ENCODE data around the gene SEMA3B. TPM values are rescaled to one million over a fixed set of nuclear protein-coding genes. Genes with fewer than 3 reads are reported as not detected.

SEMA3B gene
- total RNA-seq = 96.1 TPM
- polyA plus RNA-seq (ENCODE audit: insufficient read depth, low read depth, low replicate concordance) = 99.9 TPM
- long read RNA-seq, donor 1, partial matches to known transcripts = 8 of 13 reads
- long read RNA-seq, donor 1, other reads (novel, unspliced or antisense) = 0 of 13 reads
- long read RNA-seq, donor 2 = 0 reads
- long read RNA-seq, donor 3, partial matches to known transcripts = 0 of 9 reads
- long read RNA-seq, donor 3, other reads (novel, unspliced or antisense) = 0 of 9 reads
- long read RNA-seq, donor 4, transcript SEMA3B-213 (18 exons, 2,925 nt) = major isoform, 8 of 15 reads
- long read RNA-seq, donor 4, partial matches to known transcripts = 0 of 15 reads
- long read RNA-seq, donor 4, other reads (novel, unspliced or antisense) = 5 of 15 reads
- long read RNA-seq, donor 5, partial matches to known transcripts = 0 of 1 reads
- long read RNA-seq, donor 5, other reads (novel, unspliced or antisense) = 0 of 1 reads
- long read RNA-seq, donor 6, partial matches to known transcripts = 0 of 3 reads
- long read RNA-seq, donor 6, other reads (novel, unspliced or antisense) = 0 of 3 reads
- long read RNA-seq, donor 7, transcript SEMA3B-204 (17 exons, 2,755 nt) = minor isoform, 26 of 238 reads
- long read RNA-seq, donor 7, transcript SEMA3B-213 (18 exons, 2,925 nt) = minor isoform, 16 of 238 reads
- long read RNA-seq, donor 7, transcript SEMA3B-212 (17 exons, 2,958 nt) = major isoform, 38 of 238 reads
- long read RNA-seq, donor 7, partial matches to known transcripts = 56 of 238 reads
- long read RNA-seq, donor 7, other reads (novel, unspliced or antisense) = 97 of 238 reads
- long read RNA-seq, donor 8, partial matches to known transcripts = 16 of 21 reads
- long read RNA-seq, donor 8, other reads (novel, unspliced or antisense) = 0 of 21 reads
- long read RNA-seq, donor 9, partial matches to known transcripts = 0 of 1 reads
- long read RNA-seq, donor 9, other reads (novel, unspliced or antisense) = 0 of 1 reads
- long read RNA-seq, donor 10, partial matches to known transcripts = 7 of 10 reads
- long read RNA-seq, donor 10, other reads (novel, unspliced or antisense) = 0 of 10 reads

DNA sequence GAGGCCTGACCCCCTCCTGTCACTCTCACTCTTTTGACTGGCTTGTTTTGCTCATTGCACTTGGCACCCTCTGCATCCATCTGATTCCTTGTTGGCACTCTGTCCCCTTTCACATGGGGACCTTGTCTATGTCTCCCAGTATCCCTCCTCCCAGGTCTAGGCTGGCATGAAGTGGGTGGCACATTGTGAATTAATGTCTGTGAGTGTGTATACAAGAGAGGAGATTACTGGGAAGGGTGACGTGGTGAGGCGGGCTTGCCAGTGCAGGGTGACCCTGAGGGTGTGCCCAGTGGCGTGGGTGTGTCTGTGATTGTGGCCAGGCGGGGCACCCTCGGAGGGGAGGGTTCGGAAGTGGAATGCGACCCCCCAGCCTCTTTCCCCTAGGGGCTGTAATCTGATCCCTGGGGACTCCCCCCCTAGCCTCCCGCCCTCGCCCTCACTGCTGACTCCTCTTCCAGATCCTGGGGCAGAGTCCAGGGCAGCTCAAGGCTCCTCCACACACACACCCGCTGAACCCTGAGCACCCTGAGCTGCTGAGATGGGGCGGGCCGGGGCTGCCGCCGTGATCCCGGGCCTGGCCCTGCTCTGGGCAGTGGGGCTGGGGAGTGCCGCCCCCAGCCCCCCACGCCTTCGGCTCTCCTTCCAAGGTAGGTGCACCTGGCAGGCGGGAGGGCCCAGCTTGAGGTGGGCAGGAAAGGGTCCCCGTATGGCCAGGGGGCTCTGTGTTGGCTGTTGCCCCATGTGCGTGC, at the start of gene SEMA3B:
Gene SEMA3B, plus strand, starts transcription at position 445 of the 749 bp plus-strand sequence. Its CDS starts 94 bp downstream, at position 539.
- TF ChIP-seq, protein P1, sequence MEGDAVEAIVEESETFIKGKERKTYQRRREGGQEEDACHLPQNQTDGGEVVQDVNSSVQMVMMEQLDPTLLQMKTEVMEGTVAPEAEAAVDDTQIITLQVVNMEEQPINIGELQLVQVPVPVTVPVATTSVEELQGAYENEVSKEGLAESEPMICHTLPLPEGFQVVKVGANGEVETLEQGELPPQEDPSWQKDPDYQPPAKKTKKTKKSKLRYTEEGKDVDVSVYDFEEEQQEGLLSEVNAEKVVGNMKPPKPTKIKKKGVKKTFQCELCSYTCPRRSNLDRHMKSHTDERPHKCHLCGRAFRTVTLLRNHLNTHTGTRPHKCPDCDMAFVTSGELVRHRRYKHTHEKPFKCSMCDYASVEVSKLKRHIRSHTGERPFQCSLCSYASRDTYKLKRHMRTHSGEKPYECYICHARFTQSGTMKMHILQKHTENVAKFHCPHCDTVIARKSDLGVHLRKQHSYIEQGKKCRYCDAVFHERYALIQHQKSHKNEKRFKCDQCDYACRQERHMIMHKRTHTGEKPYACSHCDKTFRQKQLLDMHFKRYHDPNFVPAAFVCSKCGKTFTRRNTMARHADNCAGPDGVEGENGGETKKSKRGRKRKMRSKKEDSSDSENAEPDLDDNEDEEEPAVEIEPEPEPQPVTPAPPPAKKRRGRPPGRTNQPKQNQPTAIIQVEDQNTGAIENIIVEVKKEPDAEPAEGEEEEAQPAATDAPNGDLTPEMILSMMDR (IDR thresholded peaks at IDR 0.05; ENCODE audit: borderline replicate concordance, extremely low read depth, insufficient read depth) = no peak
- no peak for FAIRE-seq
- H3K4me3 ChIP-seq (ENCODE audit: low read length in 3 of 3) = peak within 1 kb of the TSS; percentile 44 to 84 (median 73)
- H3K9me3 ChIP-seq (ENCODE audit: control insufficient read depth in 2 of 3, insufficient read depth in 1 of 3, low read length in 3 of 3) = no peaks in the 10 kb centered on the region
- H3K27ac ChIP-seq (ENCODE audit: low read depth in 2 of 2, low read length in 2 of 2) = peak within 1 kb of the TSS; percentile 91 to 94
- peaks cover 0 to 63% (median 45%) of the 10 kb centered on the region in 3 donors for H3K4me1 ChIP-seq (ENCODE audit: control insufficient read depth in 2 of 3, insufficient read depth in 2 of 3, low read depth in 1 of 3, low read length in 3 of 3)
- peak; percentile 77 to 97 (median 85) for DNase-seq
- H3K9ac ChIP-seq (ENCODE audit: low read length in 3 of 3) = peak within 1 kb of the TSS; percentile 40 to 95 (median 63)
- no peaks in the 10 kb centered on the region for H3K36me3 ChIP-seq (ENCODE audit: control insufficient read depth in 2 of 3, insufficient read depth in 3 of 3, low read length in 3 of 3)
- intact Hi-C loops (cut with DNase I) = no loop called here
- no peaks in the 10 kb centered on the region for H3K27me3 ChIP-seq (ENCODE audit: control insufficient read depth, insufficient read depth, low read length)

DNA sequence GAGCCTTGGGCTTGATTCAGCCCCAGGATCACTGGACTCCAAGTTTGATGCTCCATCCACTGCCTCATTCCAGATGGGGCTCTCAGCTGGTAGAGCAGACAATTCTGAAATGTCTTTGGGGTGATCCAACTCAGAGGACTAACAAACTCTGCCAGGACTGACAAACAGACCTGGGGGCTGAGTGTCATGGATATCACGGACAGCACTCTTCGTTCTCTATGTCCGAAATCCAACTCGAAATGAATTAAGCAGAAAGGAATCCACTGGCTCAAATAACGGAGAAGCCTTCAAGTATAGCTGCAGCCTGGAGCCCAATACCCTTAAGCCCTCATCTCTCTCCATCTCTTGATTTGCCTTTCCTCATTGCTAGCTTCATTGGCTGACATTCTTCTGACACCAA, 49.7 kb upstream of the SEMA3B start:
- Histone ChIP-seq H3K36me3 (ENCODE audit: control insufficient read depth in 2 of 3, insufficient read depth in 3 of 3, low read length in 3 of 3) (no peaks in the 10 kb centered on the region), H3K9ac (ENCODE audit: low read length in 3 of 3) (no peak overlapping the region), H3K4me1 (ENCODE audit: control insufficient read depth in 2 of 3, insufficient read depth in 2 of 3, low read depth in 1 of 3, low read length in 3 of 3) (peaks cover 0 to 2% (median 0%) of the 10 kb centered on the region in 3 donors), H3K9me3 (ENCODE audit: control insufficient read depth in 2 of 3, insufficient read depth in 1 of 3, low read length in 3 of 3) (no peaks in the 10 kb centered on the region), H3K27me3 (ENCODE audit: control insufficient read depth, insufficient read depth, low read length) (no peaks in the 10 kb centered on the region), H3K4me3 (ENCODE audit: low read length in 3 of 3) (no peak overlapping the region), H3K27ac (ENCODE audit: low read depth in 2 of 2, low read length in 2 of 2) (no peak overlapping the region)
- FAIRE-seq = no peak
- no peak for DNase-seq
- intact Hi-C loops (cut with DNase I) = no loop called here
- TF ChIP-seq, protein P1 (IDR thresholded peaks at IDR 0.05; ENCODE audit: borderline replicate concordance, extremely low read depth, insufficient read depth) = no peak

DNA sequence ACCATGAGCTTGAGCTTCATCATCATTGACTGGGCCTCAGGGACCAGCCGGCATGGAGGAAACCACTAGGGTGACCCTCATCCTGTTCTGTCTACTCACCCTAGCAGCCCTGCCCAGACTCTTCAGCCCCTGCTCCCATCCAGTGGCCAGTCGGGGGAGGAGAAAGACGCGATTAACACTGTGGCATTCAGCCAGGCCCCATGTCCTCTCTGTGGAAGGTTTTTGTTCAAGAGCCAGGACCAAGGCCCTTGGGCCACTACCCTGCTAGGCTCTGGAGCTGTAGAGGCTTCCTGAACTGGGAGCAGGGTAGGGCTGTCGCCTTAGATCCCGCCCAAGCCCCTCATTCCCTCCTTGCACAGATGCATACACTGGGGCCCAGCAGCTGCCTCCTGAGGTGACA, 48.8 kb upstream of the SEMA3B start:
- H3K27me3 ChIP-seq (ENCODE audit: control insufficient read depth, insufficient read depth, low read length) = no peaks in the 10 kb centered on the region
- no peaks in the 10 kb centered on the region for H3K36me3 ChIP-seq (ENCODE audit: control insufficient read depth in 2 of 3, insufficient read depth in 3 of 3, low read length in 3 of 3)
- no peak overlapping the region for H3K4me3 ChIP-seq (ENCODE audit: low read length in 3 of 3)
- no peaks in the 10 kb centered on the region for H3K9me3 ChIP-seq (ENCODE audit: control insufficient read depth in 2 of 3, insufficient read depth in 1 of 3, low read length in 3 of 3)
- H3K4me1 ChIP-seq (ENCODE audit: control insufficient read depth in 2 of 3, insufficient read depth in 2 of 3, low read depth in 1 of 3, low read length in 3 of 3) = peaks cover 0 to 2% (median 0%) of the 10 kb centered on the region in 3 donors
- no peak overlapping the region for H3K27ac ChIP-seq (ENCODE audit: low read depth in 2 of 2, low read length in 2 of 2)
- no peak overlapping the region for H3K9ac ChIP-seq (ENCODE audit: low read length in 3 of 3)
- FAIRE-seq (no peak), DNase-seq (no peak)
- intact Hi-C loops (cut with DNase I) = no loop called here
- TF ChIP-seq, protein P1 (IDR thresholded peaks at IDR 0.05; ENCODE audit: borderline replicate concordance, extremely low read depth, insufficient read depth) = no peak
